Placental pericyte (primary cell): ENCODE results near the gene HOGA1. TPM values are rescaled to one million over a fixed set of nuclear protein-coding genes. Genes with fewer than 3 reads are reported as not detected.

ENCODE experiments used
- total RNA-seq: library from RNA; depleted of rRNA; stranded (reverse); fragments of >200 nt; gene quantifications from 2 replicates; pipeline ENCODE4 v1.2.3, GENCODE V29; 2012

HOGA1 gene
- total RNA-seq: 0.14 and 0.44 TPM in 2 replicates

DNA sequence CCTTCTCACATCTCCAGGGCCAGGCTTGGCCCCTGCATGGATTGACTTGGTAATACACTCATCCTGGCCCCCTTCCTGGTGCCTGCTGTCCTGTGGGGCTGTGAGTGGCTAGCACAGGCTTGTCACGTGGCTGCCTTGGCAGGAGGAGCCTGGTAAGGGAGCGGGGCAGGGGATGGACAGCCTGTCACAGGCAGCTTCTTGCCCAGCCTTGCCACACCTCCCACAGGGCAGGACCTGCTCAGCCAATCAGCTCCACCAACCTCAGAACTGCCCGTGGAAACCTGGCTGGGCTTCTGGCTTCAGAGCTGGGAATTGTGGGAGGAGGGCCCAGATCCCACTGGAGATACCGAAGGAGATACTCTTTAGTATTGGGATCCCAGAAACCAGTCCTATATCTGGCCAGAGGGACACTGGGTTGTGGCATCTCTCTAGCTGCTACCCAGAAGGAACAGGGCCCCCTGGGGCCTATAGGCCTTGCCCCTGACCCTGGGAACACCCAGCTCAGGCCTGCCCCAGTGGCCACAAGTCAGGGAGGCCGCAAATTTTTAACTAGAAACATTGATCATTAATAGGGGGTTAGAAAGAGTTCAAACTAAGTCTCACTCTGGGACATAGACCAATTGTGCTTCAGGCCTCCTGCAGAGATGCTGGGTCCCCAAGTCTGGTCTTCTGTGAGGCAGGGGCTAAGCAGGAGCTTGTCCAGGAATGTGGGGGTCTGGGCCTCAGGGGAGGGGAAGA is at the start of gene HOGA1:
Gene HOGA1, plus strand, starts transcription at position 330 of the 738 bp plus-strand sequence. Its CDS starts 315 bp downstream, at position 645.

DNA sequence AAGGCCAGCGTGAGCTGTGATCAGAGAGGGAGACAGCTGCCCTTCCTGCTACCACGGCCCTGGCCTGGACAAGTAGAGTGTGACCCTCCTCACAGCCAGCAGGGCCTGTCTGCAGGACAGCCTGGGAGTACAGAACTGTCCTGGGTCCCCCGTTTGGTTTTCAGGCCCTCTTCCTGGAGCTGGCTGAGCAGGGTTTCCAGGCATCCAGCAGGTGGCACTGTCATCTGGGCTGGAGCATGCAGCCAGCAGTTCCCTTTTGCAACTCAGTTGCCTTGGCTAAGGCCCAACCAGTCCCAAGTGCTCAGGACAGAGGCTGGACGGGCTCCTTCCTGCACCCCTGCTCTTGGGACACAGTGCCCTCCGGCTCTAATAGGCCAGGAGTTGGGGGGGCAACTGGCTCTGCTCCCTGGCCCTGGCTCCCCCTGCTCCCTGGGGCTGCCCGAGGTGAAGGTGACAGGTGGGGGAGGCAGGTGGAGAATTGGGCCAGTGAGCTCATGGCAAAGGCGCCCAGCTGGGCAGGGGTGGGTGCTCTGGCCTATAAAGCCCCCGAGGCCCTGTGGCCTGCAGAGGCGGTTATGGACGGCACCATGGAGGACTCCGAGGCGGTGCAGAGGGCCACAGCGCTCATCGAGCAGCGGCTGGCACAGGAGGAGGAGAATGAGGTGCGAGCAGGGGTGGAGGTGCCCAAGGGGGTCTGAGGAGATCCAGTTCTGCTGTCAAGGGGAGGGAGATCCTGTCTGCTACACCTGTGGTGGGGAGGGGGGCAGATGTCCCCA is 11.8 kb upstream of the HOGA1 start, which contains the start of gene ANKRD2:
Gene ANKRD2, plus strand, starts transcription at position 566 of the 776 bp plus-strand sequence. Its CDS starts 10 bp downstream, at position 576.

DNA sequence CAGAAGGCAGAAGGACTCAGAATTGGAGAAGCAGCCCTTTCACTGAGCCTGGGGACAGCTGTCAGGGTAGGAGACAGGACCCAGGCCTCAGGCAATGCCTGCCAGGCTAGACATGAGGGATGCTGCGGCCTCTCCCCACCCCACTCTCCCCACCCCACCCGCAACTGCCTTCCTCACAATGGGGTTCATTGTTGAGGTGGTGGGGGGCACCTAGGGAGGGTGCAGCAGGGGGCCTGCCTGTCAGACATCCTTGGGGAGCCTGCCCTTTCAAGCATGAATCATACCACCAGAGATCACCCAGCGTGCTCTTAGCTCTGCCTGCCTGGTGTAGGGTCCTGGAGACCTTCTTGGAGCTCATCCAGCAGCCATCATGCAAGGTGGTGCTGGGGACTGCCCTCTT is 5.3 kb downstream of the HOGA1 start, which contains the start of gene C10orf62:
Gene C10orf62, plus strand, starts transcription at position 243 of the 400 bp plus-strand sequence. CDS start 177 bp downstream, outside the sequence.

DNA sequence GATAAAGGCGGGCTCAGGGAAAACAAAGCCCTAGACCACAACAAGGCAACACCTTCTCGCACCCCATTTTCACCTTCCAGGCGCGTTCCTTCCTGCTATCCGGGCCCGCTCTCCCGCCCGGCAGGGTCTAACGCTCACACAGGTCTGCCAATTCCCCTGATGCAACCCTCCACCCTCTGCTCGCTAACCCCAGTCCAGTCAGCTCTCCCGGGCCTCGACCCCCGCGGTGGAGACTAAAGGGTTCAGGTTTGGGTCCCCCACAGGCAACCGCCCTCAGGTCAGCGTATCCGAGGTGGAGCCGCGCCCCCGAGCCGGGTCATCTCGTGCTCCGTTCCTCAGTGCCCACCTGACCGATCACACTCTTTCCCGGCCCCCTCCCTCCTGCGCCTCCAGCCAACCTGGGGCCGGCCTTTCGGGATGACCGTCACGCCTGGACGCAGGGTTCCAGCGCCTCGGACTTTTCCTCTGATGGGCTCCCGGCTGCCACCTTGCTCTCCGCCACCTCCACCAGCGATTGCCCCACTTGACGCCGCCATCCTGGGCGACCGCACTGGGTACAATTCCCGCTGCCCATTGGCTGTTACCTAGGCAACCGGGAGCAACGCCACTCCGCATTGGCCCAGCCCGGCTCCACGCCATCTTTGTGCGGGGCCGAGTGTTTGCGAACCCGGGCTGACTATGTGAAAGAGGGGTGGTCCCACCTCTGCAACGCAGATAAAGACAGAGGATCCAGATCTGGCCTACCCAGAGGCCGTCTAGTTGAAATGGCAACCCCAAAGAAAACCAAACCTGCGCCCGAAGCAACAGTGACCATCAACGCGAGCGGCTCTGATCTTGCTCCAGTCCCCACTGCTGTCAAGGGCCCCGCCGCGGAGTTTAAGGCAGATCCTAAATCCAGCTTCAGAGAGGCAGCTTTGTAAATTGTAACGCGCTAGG is 49.0 kb downstream of the HOGA1 start, which contains the start of gene MORN4:
Gene MORN4, minus strand, starts transcription at position 552 of the 936 bp plus-strand sequence. CDS start 13,847 bp downstream, outside the sequence.

DNA sequence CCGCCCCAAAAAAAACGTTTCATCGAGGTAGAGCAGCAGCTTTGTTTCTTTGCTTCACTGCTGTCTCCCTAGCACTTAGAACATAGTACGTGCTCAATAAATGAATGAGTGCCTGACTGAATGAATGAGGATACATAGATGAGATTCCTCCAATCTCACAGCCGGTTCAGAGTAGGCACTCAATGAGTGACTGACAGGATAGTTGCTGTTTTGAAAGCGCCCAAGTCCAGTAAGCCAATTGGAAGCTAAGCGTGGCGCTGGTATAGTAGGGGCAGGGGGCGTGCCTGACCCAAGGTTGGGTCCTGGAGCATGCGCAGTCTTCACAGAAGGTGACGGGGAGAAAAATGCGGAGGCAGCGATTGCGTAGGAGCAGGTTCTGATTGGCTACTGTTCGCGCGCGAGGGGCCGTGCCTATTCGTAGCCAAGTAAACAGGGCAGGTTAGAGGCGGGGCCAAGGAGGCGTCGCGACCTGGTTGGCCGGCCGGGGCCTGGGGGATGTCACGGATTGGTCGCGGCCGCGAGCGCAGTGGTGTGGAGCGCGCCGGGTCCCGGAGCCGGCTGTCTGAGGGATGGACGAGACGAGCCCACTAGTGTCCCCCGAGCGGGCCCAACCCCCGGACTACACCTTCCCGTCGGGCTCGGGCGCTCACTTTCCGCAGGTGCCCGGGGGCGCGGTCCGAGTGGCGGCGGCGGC is 56.1 kb downstream of the HOGA1 start, which contains the start of gene PI4K2A:
Gene PI4K2A, plus strand, starts transcription at position 498 of the 694 bp plus-strand sequence. Its CDS starts 72 bp downstream, at position 570.

Other genes with a start within 250 kb of the HOGA1 start
- 3.9 and 6.0 TPM in 2 replicates for gene FRAT2, start 249.7 kb upstream of the HOGA1 start, total RNA-seq
- 31.1 and 50.0 TPM in 2 replicates for gene RRP12, start 183.0 kb upstream of the HOGA1 start, total RNA-seq
- gene PGAM1, start 158.2 kb upstream of the HOGA1 start, total RNA-seq: 274 and 654 TPM in 2 replicates
- 48.1 and 54.1 TPM in 2 replicates for gene EXOSC1, start 138.4 kb upstream of the HOGA1 start, total RNA-seq
- gene ZDHHC16, start 138.2 kb upstream of the HOGA1 start, total RNA-seq: 55.1 and 92.6 TPM in 2 replicates
- gene MMS19, start 86.0 kb upstream of the HOGA1 start, total RNA-seq: 66.7 and 102 TPM in 2 replicates
- 41.6 and 54.0 TPM in 2 replicates for gene UBTD1, start 85.5 kb upstream of the HOGA1 start, total RNA-seq
- not detected in 2 replicates for gene ANKRD2, start 11.6 kb upstream of the HOGA1 start, total RNA-seq
- not detected in 2 replicates for gene C10orf62, start 5.3 kb downstream of the HOGA1 start, total RNA-seq
- 4.6 and 5.7 TPM in 2 replicates for gene MORN4, start 49.1 kb downstream of the HOGA1 start, total RNA-seq
- gene PI4K2A, start 56.3 kb downstream of the HOGA1 start, total RNA-seq: 29.5 and 30.2 TPM in 2 replicates
- gene AVPI1, start 102.9 kb downstream of the HOGA1 start, total RNA-seq: 18.2 and 55.8 TPM in 2 replicates
- 39.8 and 53.3 TPM in 2 replicates for gene MARVELD1, start 129.3 kb downstream of the HOGA1 start, total RNA-seq
- 24.9 and 31.6 TPM in 2 replicates for gene ZFYVE27, start 152.7 kb downstream of the HOGA1 start, total RNA-seq
- not detected in 2 replicates for gene SFRP5, start 187.6 kb downstream of the HOGA1 start, total RNA-seq